Muscle of leg (tissue), 11 donors: ENCODE results near the gene SURF6. TPM values are rescaled to one million over a fixed set of nuclear protein-coding genes. Genes with fewer than 3 reads are reported as not detected.

ENCODE experiments used
- DNase-seq: peaks from one replicate; pipeline ENCODE4 v3.0.0; 2013
- H3K27ac ChIP-seq: one replicate; pipeline ENCODE4 v1.5.1; 2013; ENCODE audit warnings: mild to moderate bottlenecking, low read length, control low read depth
- H3K27me3 ChIP-seq: one replicate; pipeline ENCODE4 v1.6.1; 2013; ENCODE audit warnings: low read length; ENCODE audit not compliant: control insufficient read depth, insufficient read depth
- H3K36me3 ChIP-seq: one replicate; pipeline ENCODE4 v1.6.1; 2013; ENCODE audit warnings: low read length; ENCODE audit not compliant: control insufficient read depth, insufficient read depth
- H3K4me1 ChIP-seq: one replicate; pipeline ENCODE4 v1.6.1; 2013; ENCODE audit warnings: low read length; ENCODE audit not compliant: control insufficient read depth, insufficient read depth
- H3K4me3 ChIP-seq: one replicate; pipeline ENCODE4 v1.5.1; 2013; ENCODE audit warnings: low read length, control low read depth
- H3K9me3 ChIP-seq: replicated peaks from 2 replicates; pipeline ENCODE4 v1.6.1; 2013; ENCODE audit warnings: low read depth, low read length; ENCODE audit not compliant: control insufficient read depth
- WGBS: methylation state at CpG from one replicate; pipeline ENCODE4 v1.1.5; 2013; ENCODE audit warnings: missing lambda C conversion rate; ENCODE audit not compliant: insufficient coverage; 5-methylcytosine and 5-hydroxymethylcytosine counted together
- polyA plus RNA-seq, 8 donors: library from polyadenylated mRNA; unstranded; fragments of 120-200 nt; gene quantifications; one replicate each; pipeline versions ENCODE4 v1.2.1 to v1.2.3, GENCODE V29; 2013; ENCODE audit warnings: inconsistent platforms in 1 of 8, low replicate concordance in 1 of 8; ENCODE audit not compliant: insufficient read length in 8 of 8, insufficient read depth in 1 of 8
- total RNA-seq: library from RNA; stranded (reverse); fragments of 120-200 nt; gene quantifications from one replicate; pipeline ENCODE4 v1.2.4, GENCODE V29; 2013

The SURF6 gene
- total and polyA plus RNA-seq, 9 donors, result 14.2 to 25.6 (median 23.1) TPM

GRCh38 chr9:133347985-133348717 is 12.2 kb upstream of the SURF6 start, which contains the start of the genes MED22 and RPL7A:
Gene MED22, minus strand, starts transcription at chr9:133348131. Its CDS starts 1,469 bp downstream, at chr9:133346662.
Gene RPL7A, plus strand, starts transcription at chr9:133348218. Its CDS starts 26 bp downstream, at chr9:133348244.
- DNase-seq, result peak; percentile 99
- Histone ChIP-seq H3K4me3 (peak within 1 kb of the TSS; percentile 100), H3K9me3 (no peaks in the 10 kb centered on the region), H3K4me1 (peaks cover 27% of the 10 kb centered on the region), H3K27ac (peak within 1 kb of the TSS; percentile 92), H3K27me3 (no peaks in the 10 kb centered on the region), H3K36me3 (peaks cover 77% of the 10 kb centered on the region)
- under 1% methylated on average over 57 of the region's 64 CpGs for WGBS

GRCh38 chr9:133347515-133347984 is 11.6 kb upstream of the SURF6 start:
- H3K36me3 ChIP-seq, result peaks cover 77% of the 10 kb centered on the region
- DNase-seq, result peak; percentile 62
- H3K9me3 ChIP-seq, result no peaks in the 10 kb centered on the region
- no peaks in the 10 kb centered on the region for H3K27me3 ChIP-seq
- H3K4me1 ChIP-seq, result peaks cover 31% of the 10 kb centered on the region
- H3K4me3 ChIP-seq, result peak overlapping the region; percentile 100
- WGBS, result 0% methylated on average over 25 of the region's 41 CpGs
- peak overlapping the region; percentile 92 for H3K27ac ChIP-seq

- H3K27me3 ChIP-seq, result no peaks in the 10 kb centered on the region
- H3K27ac ChIP-seq, result peak overlapping the region; percentile 47
- peaks cover 75% of the 10 kb centered on the region for H3K36me3 ChIP-seq
- H3K4me3 ChIP-seq, result peak overlapping the region; percentile 100
- 62% methylated on average over 10 of the region's 15 CpGs for WGBS
- DNase-seq, result no peak
- peaks cover 35% of the 10 kb centered on the region for H3K4me1 ChIP-seq
- H3K9me3 ChIP-seq, result no peaks in the 10 kb centered on the region
Observed at GRCh38 chr9:133346021-133346785, 10.2 kb upstream of the SURF6 start.

GRCh38 chr9:133345596-133345995 is 9.6 kb upstream of the SURF6 start:
- Histone ChIP-seq H3K4me1 (peaks cover 35% of the 10 kb centered on the region), H3K4me3 (no peak overlapping the region), H3K27me3 (no peaks in the 10 kb centered on the region), H3K27ac (no peak overlapping the region), H3K9me3 (no peaks in the 10 kb centered on the region), H3K36me3 (peaks cover 75% of the 10 kb centered on the region)
- 94% methylated on average over 2 of the region's 6 CpGs for WGBS
- DNase-seq, result no peak

- Histone ChIP-seq H3K36me3 (peaks cover 74% of the 10 kb centered on the region), H3K4me1 (peaks cover 35% of the 10 kb centered on the region), H3K27me3 (no peaks in the 10 kb centered on the region), H3K4me3 (no peak overlapping the region), H3K27ac (no peak overlapping the region), H3K9me3 (no peaks in the 10 kb centered on the region)
- WGBS, result 90% methylated on average over 12 of the region's 12 CpGs
- no peak for DNase-seq
Observed at GRCh38 chr9:133344979-133345378, 9.0 kb upstream of the SURF6 start.

- H3K36me3 ChIP-seq, result peaks cover 73% of the 10 kb centered on the region
- no peak overlapping the region for H3K4me3 ChIP-seq
- DNase-seq, result no peak
- H3K4me1 ChIP-seq, result peaks cover 26% of the 10 kb centered on the region
- 96% methylated on average over 14 of the region's 19 CpGs for WGBS
- no peaks in the 10 kb centered on the region for H3K9me3 ChIP-seq
- H3K27ac ChIP-seq, result no peak overlapping the region
- no peaks in the 10 kb centered on the region for H3K27me3 ChIP-seq
Observed at GRCh38 chr9:133344071-133344470, 8.1 kb upstream of the SURF6 start.

GRCh38 chr9:133342570-133342969 is 6.6 kb upstream of the SURF6 start:
- no peak for DNase-seq
- peaks cover 21% of the 10 kb centered on the region for H3K4me1 ChIP-seq
- no peaks in the 10 kb centered on the region for H3K27me3 ChIP-seq
- H3K4me3 ChIP-seq, result no peak overlapping the region
- 73% methylated on average over 9 of the region's 11 CpGs for WGBS
- H3K36me3 ChIP-seq, result peaks cover 79% of the 10 kb centered on the region
- H3K9me3 ChIP-seq, result no peaks in the 10 kb centered on the region
- H3K27ac ChIP-seq, result no peak overlapping the region

- Histone ChIP-seq H3K4me1 (peaks cover 21% of the 10 kb centered on the region), H3K27me3 (no peaks in the 10 kb centered on the region), H3K4me3 (no peak overlapping the region), H3K27ac (no peak overlapping the region), H3K9me3 (no peaks in the 10 kb centered on the region), H3K36me3 (peaks cover 79% of the 10 kb centered on the region)
- WGBS, result 70% methylated on average over 11 of the region's 12 CpGs
- DNase-seq, result no peak
Observed at GRCh38 chr9:133342069-133342406, 6.0 kb upstream of the SURF6 start.

- Histone ChIP-seq H3K27me3 (no peaks in the 10 kb centered on the region), H3K4me3 (no peak overlapping the region), H3K9me3 (no peaks in the 10 kb centered on the region), H3K27ac (no peak overlapping the region), H3K4me1 (peaks cover 18% of the 10 kb centered on the region), H3K36me3 (peaks cover 79% of the 10 kb centered on the region)
- 79% methylated on average over 13 of the region's 15 CpGs for WGBS
- peak; percentile 61 for DNase-seq
Observed at GRCh38 chr9:133341369-133342068, 5.5 kb upstream of the SURF6 start.

GRCh38 chr9:133340916-133341315 is 4.9 kb upstream of the SURF6 start:
- Histone ChIP-seq H3K27ac (no peak overlapping the region), H3K27me3 (no peaks in the 10 kb centered on the region), H3K9me3 (no peaks in the 10 kb centered on the region), H3K4me1 (peaks cover 15% of the 10 kb centered on the region), H3K4me3 (no peak overlapping the region), H3K36me3 (peaks cover 74% of the 10 kb centered on the region)
- 92% methylated on average over 12 of the region's 13 CpGs for WGBS
- DNase-seq, result no peak
